Activated CD8-positive, alpha-beta memory T cell treated with anti-CD3 and anti-CD28 coated beads, Interleukin-2, amount 50 U/mL, for 24 hours (primary cell): Measurements from ENCODE around the gene TPSG1.
"Not testable (repeated sequence)": the region's sequence is repeated elsewhere in the genome, so short reads cannot be mapped to it uniquely, and the experiment has no call there.

Experiments used
- DNase-seq: peaks from one replicate; pipeline ENCODE4 v3.0.0-alpha.2; 2020; ENCODE audit errors: extremely low read depth

The TPSG1 gene

DNA sequence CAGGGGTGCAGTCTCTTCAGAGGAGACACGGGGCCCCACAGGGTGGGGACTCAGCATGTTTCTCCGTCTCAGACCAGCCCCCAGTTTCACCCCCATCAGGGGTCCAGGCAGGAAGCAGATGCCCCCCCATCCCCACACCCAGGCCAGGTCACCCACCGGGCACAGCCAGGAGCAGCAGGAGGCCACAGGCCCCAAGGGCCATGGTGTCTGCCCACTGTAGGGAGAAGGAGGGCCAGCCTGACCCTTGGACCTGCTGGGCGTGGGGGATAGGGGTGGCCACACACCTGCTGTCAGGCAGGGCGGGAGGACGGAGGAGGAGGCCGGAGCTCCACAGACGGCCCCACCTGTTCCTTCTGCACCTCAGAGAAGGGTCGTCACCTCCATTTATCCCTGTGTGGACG is at the start of gene TPSG1:
Gene TPSG1 (minus strand): TSS at position 218 of the 401 bp plus-strand sequence. CDS start 16 bp downstream, at position 202.
- DNase-seq: no peak

DNA sequence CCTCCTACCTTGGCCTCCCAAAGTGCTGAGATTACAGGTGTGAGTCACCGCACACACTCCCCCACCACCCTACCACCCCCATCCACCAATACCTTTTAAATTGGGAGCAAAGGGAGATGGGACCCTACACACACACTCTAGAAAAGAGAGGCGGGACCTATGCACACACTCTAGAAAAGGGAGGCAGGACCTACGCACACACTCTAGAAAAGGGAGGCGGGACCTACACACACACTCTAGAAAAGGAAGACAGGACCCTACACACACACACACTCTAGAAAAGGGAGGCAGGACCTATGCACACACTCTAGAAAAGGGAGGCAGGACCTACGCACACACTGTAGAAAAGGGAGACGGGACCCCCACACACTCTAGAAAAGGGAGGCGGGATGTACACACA is 49.7 kb upstream of the TPSG1 start:
- no peak for DNase-seq

GRCh38 chr16:1273816-1274215 is 48.7 kb upstream of the TPSG1 start:
- DNase-seq: no peak

- no peak for DNase-seq
These were observed 47.6 kb upstream of the TPSG1 start for GRCh38 chr16:1272453-1273198.

GRCh38 chr16:1271724-1272413 is 46.8 kb upstream of the TPSG1 start:
- not testable (repeated sequence) for DNase-seq

- no peak for DNase-seq
These were observed 46.3 kb upstream of the TPSG1 start for GRCh38 chr16:1271380-1271723.

- not testable (repeated sequence) for DNase-seq
These were observed 44.4 kb upstream of the TPSG1 start for GRCh38 chr16:1269418-1269817.

- no peak for DNase-seq
These were observed 40.8 kb upstream of the TPSG1 start for GRCh38 chr16:1265826-1266225.

GRCh38 chr16:1265090-1265630 is 40.1 kb upstream of the TPSG1 start:
- no peak for DNase-seq

- DNase-seq: no peak
These were observed 39.4 kb upstream of the TPSG1 start for GRCh38 chr16:1264345-1265089.

- no peak for DNase-seq
These were observed 38.7 kb upstream of the TPSG1 start for GRCh38 chr16:1263591-1264344.

GRCh38 chr16:1262846-1263221 is 37.8 kb upstream of the TPSG1 start:
- no peak for DNase-seq

DNA sequence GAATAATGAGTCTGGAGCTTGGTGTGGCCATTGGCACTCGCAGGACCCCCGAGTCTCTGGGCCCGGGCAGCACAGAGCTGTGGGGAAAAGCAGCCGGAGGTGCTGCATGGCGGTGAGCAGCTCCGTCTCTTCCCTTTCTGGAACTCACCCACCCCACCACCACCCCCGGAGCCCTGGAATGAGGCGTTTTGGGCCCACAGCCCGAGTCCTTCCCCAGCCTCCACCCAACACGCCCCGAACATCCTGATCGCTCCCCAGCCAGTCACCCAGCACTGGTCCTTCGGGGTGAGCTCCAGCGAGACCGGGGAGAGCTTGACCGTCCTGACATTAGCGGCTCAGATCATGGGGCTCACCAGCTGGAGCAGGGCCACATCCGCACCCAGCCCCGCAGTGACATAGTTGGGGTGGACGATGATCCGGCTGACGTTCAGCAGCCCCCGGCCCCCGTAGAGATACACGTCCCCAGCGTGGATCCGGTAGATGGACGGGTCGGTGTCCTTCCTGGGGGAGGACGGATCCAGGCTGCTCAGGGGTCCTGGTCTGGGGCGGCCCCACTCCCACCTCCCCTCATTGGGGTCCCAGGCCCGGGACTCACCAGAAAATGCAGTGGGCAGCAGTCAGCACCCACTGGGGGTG is 37.3 kb upstream of the TPSG1 start:
- no peak for DNase-seq

DNA sequence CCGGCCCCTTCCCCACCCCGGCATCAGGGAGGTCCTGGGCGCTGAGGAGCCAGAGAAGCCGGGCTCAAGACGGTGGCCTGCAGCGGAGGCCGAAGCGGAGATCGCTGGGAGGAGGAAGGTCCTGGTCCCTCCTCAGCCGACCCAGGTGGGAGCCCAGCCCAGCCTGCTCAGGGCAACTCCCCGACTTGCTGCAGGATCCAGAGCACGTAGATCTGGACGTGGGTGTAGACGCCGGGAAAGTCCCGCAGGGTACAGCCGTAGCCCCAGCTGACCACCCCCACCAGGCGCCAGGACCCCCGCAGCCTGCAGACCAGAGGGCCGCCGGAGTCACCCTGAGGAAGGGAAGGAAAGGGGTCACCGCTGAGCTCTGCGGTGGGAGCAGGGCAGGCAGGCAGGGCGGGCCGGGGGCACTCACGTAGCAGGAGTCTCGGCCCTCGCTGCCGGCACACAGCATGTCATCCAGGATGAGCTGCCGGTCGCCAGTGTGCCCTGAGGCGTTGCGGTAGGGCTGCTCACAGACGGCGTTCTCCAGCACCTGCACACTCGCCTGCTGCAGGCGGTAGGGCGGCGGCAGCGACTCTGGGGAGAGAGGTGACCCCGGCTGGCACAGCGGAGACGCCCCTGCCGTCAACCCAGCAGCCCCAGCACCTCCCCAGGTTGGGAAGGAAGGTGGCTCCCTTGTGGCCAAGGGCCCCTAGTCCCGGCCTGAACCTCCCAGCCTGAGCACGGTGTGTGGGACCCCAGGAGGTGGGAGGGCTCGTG is 36.2 kb upstream of the TPSG1 start:
- DNase-seq: no peak

DNA sequence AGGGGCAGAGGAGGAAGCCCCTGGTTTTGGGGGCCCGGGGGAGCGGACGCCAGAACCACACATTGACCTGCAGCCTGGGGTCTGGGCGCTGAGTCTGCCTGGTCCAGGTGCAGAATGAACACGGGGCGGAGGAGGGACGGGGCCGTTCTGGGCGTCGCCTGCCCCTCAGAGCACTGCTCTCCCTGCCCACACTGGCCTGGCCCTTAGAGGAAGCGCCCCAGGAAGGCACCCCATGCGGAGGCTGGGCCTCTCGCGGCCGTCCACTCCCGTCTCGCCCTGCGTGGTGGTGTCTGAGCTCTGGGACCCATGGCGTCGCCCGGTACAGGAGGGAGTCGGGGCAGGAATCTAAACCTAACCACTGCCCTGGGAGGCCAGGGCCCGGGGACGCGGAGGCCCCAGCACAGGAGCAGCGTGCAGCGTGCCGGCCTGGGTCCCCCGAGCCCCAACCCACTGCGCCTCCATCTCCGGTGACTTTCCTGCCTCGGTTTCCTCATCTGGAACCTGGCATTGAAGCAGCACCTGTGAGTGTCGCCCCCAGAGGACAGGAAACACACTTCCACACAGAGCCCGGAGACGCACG is 35.1 kb upstream of the TPSG1 start:
- DNase-seq: no peak

- DNase-seq: no peak
These were observed 34.6 kb upstream of the TPSG1 start for GRCh38 chr16:1259760-1260068.

- no peak for DNase-seq
These were observed 34.1 kb upstream of the TPSG1 start for GRCh38 chr16:1258906-1259759.

GRCh38 chr16:1258225-1258600 is 33.1 kb upstream of the TPSG1 start:
- DNase-seq: no peak

- no peak for DNase-seq
These were observed 32.6 kb upstream of the TPSG1 start for GRCh38 chr16:1257561-1258224.
